A549 (cell line): ENCODE results near the gene ZNF91. TPM values are rescaled to one million over a fixed set of nuclear protein-coding genes. Genes with fewer than 3 reads are reported as not detected.
"Not testable (repeated sequence)": the region's sequence is repeated elsewhere in the genome, so short reads cannot be mapped to it uniquely, and the experiment has no call there.

Experiments
- ATAC-seq, 2 experiments: fragments of 200-7000 bp in 1 of 2; fragments of >200 bp in 1 of 2; cut with Nextera tagmentation in 1 of 2; cut with Tn5 transposase in 1 of 2; 3 replicates each; pipeline versions ENCODE4 v1.8.0 to v1.9.1; 2018 to 2020; ENCODE audit warnings: mild to moderate bottlenecking in 1 of 2, moderate library complexity in 1 of 2
- CTCF ChIA-PET: fragments of 300-600 bp; sonication (Branson Sonifier 250); formaldehyde crosslinking; extraction: SDS; loops from one replicate; lab custom pipeline; 2021; ENCODE audit warnings: antibody characterized with exemption, inconsistent platforms; lab: Yijun Ruan, JAX
- POLR2A ChIA-PET: fragments of 350-600 bp; formaldehyde crosslinking; extraction: SDS; loops from one replicate; lab custom pipeline; 2021; ENCODE audit warnings: antibody characterized with exemption, inconsistent platforms; lab: Yijun Ruan, JAX
- DNase-seq, 2 experiments: peaks; one replicate each; pipeline versions ENCODE4 v3.0.0 to v3.0.0-alpha.2; 2011 to 2016; ENCODE audit warnings: low read depth in 1 of 2, low spot score in 1 of 2
- FAIRE-seq: peaks from 2 replicates; lab custom pipeline; 2011; peaks lifted over from hg19 to GRCh38; lab: Jason Lieb, UNC
- H3K27ac ChIP-seq, 2 experiments: fragments of >200 bp; sonication (Bioruptor Twin); formaldehyde crosslinking; 3 replicates each; pipeline ENCODE4 v1.5.1; 2016 to 2017
- H3K4me1 ChIP-seq: fragments of >200 bp; sonication (Bioruptor Twin); formaldehyde crosslinking; 3 replicates; pipeline ENCODE4 v1.6.1; 2016
- H3K4me2 ChIP-seq: fragments of >200 bp; sonication (Bioruptor Twin); formaldehyde crosslinking; 3 replicates; pipeline ENCODE4 v1.6.1; 2016
- H3K4me3 ChIP-seq: fragments of >200 bp; sonication (Bioruptor Twin); formaldehyde crosslinking; 3 replicates; pipeline ENCODE4 v1.5.1; 2016
- H3K9me3 ChIP-seq: fragments of >200 bp; sonication (Bioruptor Twin); formaldehyde crosslinking; 3 replicates; pipeline ENCODE4 v1.6.1; 2016
- CBX2 ChIP-seq: fragments of 200-600 bp; sonication (generic); IDR thresholded peaks from 2 replicates; pipeline ENCODE4 v1.6.1; 2016; ENCODE audit warnings: low read depth, mild to moderate bottlenecking, borderline replicate concordance
- EHMT2 ChIP-seq: fragments of 200-600 bp; sonication (generic); IDR thresholded peaks from 2 replicates; pipeline ENCODE4 v1.6.1; 2016; ENCODE audit warnings: antibody characterized with exemption, low read depth, mild to moderate bottlenecking, moderate library complexity
- ELK1 ChIP-seq: fragments of 150-350 bp; IDR thresholded peaks from 2 replicates; pipeline ENCODE4 v1.6.1; 2014; ENCODE audit warnings: low read depth, mild to moderate bottlenecking, low read length
- FOXS1 ChIP-seq: fragments of 250-450 bp; sonication (Bioruptor Pico); IDR thresholded peaks from 2 replicates; pipeline ENCODE4 v1.5.0; 2020; ENCODE audit warnings: mild to moderate bottlenecking, moderate library complexity
- GATA3 ChIP-seq: IDR thresholded peaks from 2 replicates; pipeline ENCODE4 v1.6.1; 2012; ENCODE audit warnings: borderline replicate concordance
- HOXA7 ChIP-seq: fragments of 250-450 bp; sonication (Bioruptor Pico); IDR thresholded peaks from 2 replicates; pipeline ENCODE4 v1.5.0; 2020; ENCODE audit warnings: mild to moderate bottlenecking, moderate library complexity
- JUN ChIP-seq, 2 experiments: fragments of >200 bp; sonication (Bioruptor Twin); formaldehyde crosslinking; IDR thresholded peaks; 2 replicates in 1 of 2; 3 replicates in 1 of 2; pipeline ENCODE4 v1.6.1; 2016 to 2017
- JUNB ChIP-seq: fragments of >200 bp; sonication (Bioruptor Twin); formaldehyde crosslinking; IDR thresholded peaks from 2 replicates; pipeline ENCODE4 v1.6.1; 2016
- MAX ChIP-seq: IDR thresholded peaks from 2 replicates; pipeline ENCODE4 v1.6.1; 2012
- MAZ ChIP-seq: fragments of 150-350 bp; IDR thresholded peaks from 2 replicates; pipeline ENCODE4 v1.6.1; 2014; ENCODE audit warnings: antibody characterized with exemption, low read depth, low read length, borderline replicate concordance
- NFE2L2 ChIP-seq: fragments of 150-350 bp; conservative IDR thresholded peaks from 2 replicates; pipeline ENCODE4 v1.6.1; 2014; ENCODE audit warnings: low read length
- NPAS2 ChIP-seq: fragments of 250-450 bp; sonication (Bioruptor Pico); IDR thresholded peaks from 2 replicates; pipeline ENCODE4 v1.8.0; 2022; ENCODE audit warnings: mild to moderate bottlenecking, moderate library complexity, borderline replicate concordance
- POLR2AphosphoS2 ChIP-seq: conservative IDR thresholded peaks from 2 replicates; pipeline ENCODE4 v1.6.1; 2012; ENCODE audit warnings: low read length, improper control_type of control experiment, inconsistent platforms
- RAD21 ChIP-seq, 2 experiments: fragments of >200 bp in 1 of 2; sonication (Bioruptor Twin) in 1 of 2; formaldehyde crosslinking in 1 of 2; IDR thresholded peaks in 1 of 2; conservative IDR thresholded peaks in 1 of 2; 2 replicates in 1 of 2; 3 replicates in 1 of 2; pipeline ENCODE4 v1.6.1; 2012 to 2018; ENCODE audit warnings: inconsistent platforms in 1 of 2
- REST ChIP-seq: fragments of 200-600 bp; sonication (generic); IDR thresholded peaks from 2 replicates; pipeline ENCODE4 v1.6.1; 2016; ENCODE audit warnings: antibody characterized with exemption, mild to moderate bottlenecking, moderate library complexity
- SREBF2 ChIP-seq: fragments of 450-650 bp; IDR thresholded peaks from 2 replicates; pipeline ENCODE4 v1.6.1; 2014; ENCODE audit warnings: mild to moderate bottlenecking, moderate library complexity
- ZC3H11A ChIP-seq: fragments of 450-650 bp; IDR thresholded peaks from 2 replicates; pipeline ENCODE4 v1.6.1; 2014; ENCODE audit warnings: antibody characterized with exemption, mild to moderate bottlenecking
- ZSCAN20 ChIP-seq: fragments of 250-450 bp; sonication (Bioruptor Pico); IDR thresholded peaks from 2 replicates; pipeline ENCODE4 v1.8.0; 2022; ENCODE audit warnings: mild to moderate bottlenecking, moderate library complexity
- WGBS: methylation state at CpG from one replicate; pipeline ENCODE4 v1.1.6; 2017; ENCODE audit errors: missing lambda C conversion rate; 5-methylcytosine and 5-hydroxymethylcytosine counted together
- polyA plus RNA-seq, 4 experiments: library from polyadenylated mRNA; depleted of rRNA in 3 of 4; stranded (reverse); fragments of >200 nt; fragmentation: RNase III in 1 of 4; extraction: RNeasy Plus Mini Kit Qiagen cat#74134 plus additional on column Dnase treatment in 1 of 4; gene quantifications; 2 replicates in 3 of 4; 3 replicates in 1 of 4; pipeline ENCODE4 v1.2.3, GENCODE V29; 2011 to 2017

The ZNF91 gene
- polyA plus RNA-seq, 2 of the 4 experiments (the other 2 are of a cell fraction) = 0.17 to 0.76 TPM

- WGBS = 5% methylated on average over 5 of the region's 5 CpGs
- H3K27ac ChIP-seq = no peak overlapping the region
- no peaks in the 10 kb centered on the region for H3K4me1 ChIP-seq
- H3K4me2 ChIP-seq = no peak overlapping the region
- ChIA-PET CTCF (no interaction called here), POLR2A (no interaction called here)
- peaks cover 46% of the 10 kb centered on the region for H3K9me3 ChIP-seq
- no peak for ATAC-seq
- H3K4me3 ChIP-seq = no peak overlapping the region
- FAIRE-seq = no peak
- no peak for TF ChIP-seq CBX2
- TF ChIP-seq POLR2AphosphoS2 = no peak
- no peak for TF ChIP-seq HOXA7 (CRISPR knock-in tag)
- TF ChIP-seq EHMT2 = no peak
- TF ChIP-seq NFE2L2 = no peak
- TF ChIP-seq MAZ = no peak
- TF ChIP-seq ZSCAN20 = no peak
- TF ChIP-seq NPAS2 (CRISPR knock-in tag) = no peak
- TF ChIP-seq ZC3H11A = no peak
- TF ChIP-seq SREBF2 = no peak
- DNase-seq = no peak
These were observed 51.7 kb downstream of the ZNF91 start for GRCh38 chr19:23343434-23344010.

GRCh38 chr19:23328211-23328610, 67.1 kb downstream of the ZNF91 start:
- ATAC-seq = no peak
- H3K9me3 ChIP-seq = peaks cover 43% of the 10 kb centered on the region
- ChIA-PET CTCF (interaction anchor here (0.6 kb wide), 2 partner anchors 36 to 223 kb away, joined by 3 read pairs; no protein-coding TSS in a partner anchor), POLR2A (no interaction called here)
- H3K4me1 ChIP-seq = no peaks in the 10 kb centered on the region
- TF ChIP-seq ELK1 = no peak
- no peak for TF ChIP-seq POLR2AphosphoS2
- no peak for TF ChIP-seq JUN (IDR thresholded peaks at IDR 0.05)
- TF ChIP-seq RAD21 (conservative IDR thresholded peaks at IDR 0.05 in 1 of 2, IDR thresholded peaks at IDR 0.05 in 1 of 2) = no peak
- TF ChIP-seq HOXA7 (CRISPR knock-in tag) = no peak
- TF ChIP-seq REST = no peak
- TF ChIP-seq JUNB = no peak
- TF ChIP-seq GATA3 = no peak
- TF ChIP-seq MAX = no peak
- no peak for FAIRE-seq
- H3K27ac ChIP-seq = no peak overlapping the region
- no peak overlapping the region for H3K4me3 ChIP-seq
- DNase-seq = no peak
- no peak overlapping the region for H3K4me2 ChIP-seq

GRCh38 chr19:23321953-23322549, 73.2 kb downstream of the ZNF91 start:
- CTCF ChIA-PET = no interaction called here
- 10% methylated on average over 4 of the region's 4 CpGs for WGBS

GRCh38 chr19:23321403-23321802, 73.9 kb downstream of the ZNF91 start:
- H3K9me3 ChIP-seq = peaks cover 30% of the 10 kb centered on the region
- H3K4me2 ChIP-seq, POLR2A ChIA-PET, CTCF ChIA-PET, H3K4me3 ChIP-seq, FAIRE-seq, ATAC-seq, H3K27ac ChIP-seq, H3K4me1 ChIP-seq, DNase-seq: not testable (repeated sequence)

More at GRCh38 chr19:23321953-23322549, 73.2 kb downstream of the ZNF91 start:
- TF ChIP-seq FOXS1 (CRISPR knock-in tag) (no peak), NPAS2 (CRISPR knock-in tag) (no peak)
- Histone ChIP-seq H3K4me1 (no peaks in the 10 kb centered on the region), H3K27ac (no peak overlapping the region), H3K4me3 (no peak overlapping the region), H3K4me2 (no peak overlapping the region), H3K9me3 (peaks cover 34% of the 10 kb centered on the region)
- ATAC-seq (no peak), FAIRE-seq (no peak), DNase-seq (no peak)
- POLR2A ChIA-PET = no interaction called here

GRCh38 chr19:23319571-23319970, 75.7 kb downstream of the ZNF91 start:
- DNase-seq, POLR2A ChIA-PET: not testable (repeated sequence)

GRCh38 chr19:23318941-23319340, 76.3 kb downstream of the ZNF91 start:
- H3K4me2 ChIP-seq, DNase-seq, CTCF ChIA-PET, ATAC-seq, H3K4me1 ChIP-seq, H3K4me3 ChIP-seq, H3K27ac ChIP-seq, POLR2A ChIA-PET, FAIRE-seq: not testable (repeated sequence)
- peaks cover 16% of the 10 kb centered on the region for H3K9me3 ChIP-seq
- WGBS = 52% methylated on average over 2 of the region's 2 CpGs

More at GRCh38 chr19:23319571-23319970, 75.7 kb downstream of the ZNF91 start:
- peaks cover 12% of the 10 kb centered on the region for H3K9me3 ChIP-seq
- H3K27ac ChIP-seq, ATAC-seq, H3K4me3 ChIP-seq, H3K4me2 ChIP-seq, H3K4me1 ChIP-seq, FAIRE-seq, CTCF ChIA-PET: not testable (repeated sequence)
- 35% methylated on average over 3 of the region's 3 CpGs for WGBS
